ENCODE measurements around the gene SMARCC2. TPM values are rescaled to one million over a fixed set of nuclear protein-coding genes. Genes with fewer than 3 reads are reported as not detected.
A peak's percentile ranks its signal among the peaks of the same experiment; 100 is the strongest.

Gene SMARCC2
- total RNA-seq, 1 experiment from 2014 or later = 129 TPM

DNA sequence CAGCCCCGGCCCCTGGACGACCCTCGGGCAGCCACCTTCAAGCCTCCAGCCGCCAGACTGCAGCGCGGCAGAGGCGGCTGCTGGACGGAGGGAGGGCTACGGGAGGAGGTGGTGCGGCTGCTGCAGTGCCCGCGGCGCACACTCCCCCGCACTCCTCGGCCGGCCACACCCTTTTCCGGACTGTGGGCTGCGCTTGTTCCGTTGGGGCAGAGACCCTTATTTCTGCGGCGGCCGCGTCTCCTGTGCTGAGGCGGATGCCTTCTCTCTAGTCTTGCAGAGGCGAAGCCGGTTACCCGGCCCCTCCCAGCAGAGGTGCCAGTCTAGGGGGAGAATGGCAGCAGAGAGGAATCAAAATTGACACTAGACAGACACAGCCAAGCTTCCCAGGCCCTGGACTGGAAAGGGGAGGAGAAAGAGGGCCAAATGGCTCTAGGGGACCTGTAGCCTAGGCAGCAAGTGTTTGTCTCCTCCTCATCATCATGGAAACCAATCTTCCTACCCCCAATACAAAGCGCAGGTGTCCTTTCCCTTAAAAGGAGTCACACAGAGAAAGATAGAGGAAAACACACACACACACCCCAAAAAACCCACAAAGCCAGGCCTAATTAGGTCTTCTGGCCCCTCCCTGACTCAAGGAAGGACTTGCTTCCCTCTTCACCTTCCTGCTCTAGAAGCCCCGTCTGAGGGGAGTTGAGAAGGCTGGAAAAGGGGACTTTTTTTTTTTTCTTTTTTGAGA lies 59.9 kb downstream of the SMARCC2 start:
- Histone ChIP-seq H3K4me1 (ENCODE audit: control insufficient read depth, insufficient read depth, low read length) (peaks cover 29% of the 10 kb centered on the region), H3K9me3 (ENCODE audit: control insufficient read depth, insufficient read depth, low read depth, low read length) (no peaks in the 10 kb centered on the region), H3K4me3 (ENCODE audit: low read depth in 2 of 2, low read length in 2 of 2) (peak overlapping the region; percentile 93 to 96), H3K27me3 (ENCODE audit: control insufficient read depth, insufficient read depth, low read length) (no peaks in the 10 kb centered on the region), H3K27ac (ENCODE audit: low read length) (peak overlapping the region; percentile 75), H3K36me3 (ENCODE audit: control insufficient read depth, insufficient read depth, low read length) (peaks cover 17% of the 10 kb centered on the region)
- TSS peak; percentile 43 for BruUV-seq (replicated peaks)
- ChIA-PET CTCF (no interaction called here), POLR2A (interaction anchor here (0.6 kb wide), 1 partner anchor 10 kb away, joined by 5 read pairs; no protein-coding TSS in a partner anchor)
- no peak for DNase-seq (ENCODE audit: low read depth, low spot score)
- ATAC-seq = peak; percentile 47
- in situ Hi-C loops (cut with HindIII; ENCODE audit: low pct_unique_long_range_greater_than_20kb, low sequenced_read_pairs) = no loop called here
- intact Hi-C loops (cut with micrococcal nuclease; ENCODE audit: unreplicated experiment) = no loop called here
- no peak for TF ChIP-seq TCF7L2 (IDR thresholded peaks at IDR 0.05; ENCODE audit: low read depth, low read length)
- TF ChIP-seq POLR2AphosphoS5 (IDR thresholded peaks at IDR 0.05; ENCODE audit: low read depth, low read length) = peak; percentile 27; the same call in 1 of the 2 replicates
- 0 out of 2 replicates have a peak, but pooled peaks have one; percentile 31 for TF ChIP-seq SIN3A (IDR thresholded peaks at IDR 0.05; ENCODE audit: borderline replicate concordance, insufficient read depth, low read depth, low read length)
- TF ChIP-seq REST (IDR thresholded peaks at IDR 0.05; ENCODE audit: insufficient read depth in 1 of 2, low read depth in 2 of 2, low read length in 1 of 2) = no peak

DNA sequence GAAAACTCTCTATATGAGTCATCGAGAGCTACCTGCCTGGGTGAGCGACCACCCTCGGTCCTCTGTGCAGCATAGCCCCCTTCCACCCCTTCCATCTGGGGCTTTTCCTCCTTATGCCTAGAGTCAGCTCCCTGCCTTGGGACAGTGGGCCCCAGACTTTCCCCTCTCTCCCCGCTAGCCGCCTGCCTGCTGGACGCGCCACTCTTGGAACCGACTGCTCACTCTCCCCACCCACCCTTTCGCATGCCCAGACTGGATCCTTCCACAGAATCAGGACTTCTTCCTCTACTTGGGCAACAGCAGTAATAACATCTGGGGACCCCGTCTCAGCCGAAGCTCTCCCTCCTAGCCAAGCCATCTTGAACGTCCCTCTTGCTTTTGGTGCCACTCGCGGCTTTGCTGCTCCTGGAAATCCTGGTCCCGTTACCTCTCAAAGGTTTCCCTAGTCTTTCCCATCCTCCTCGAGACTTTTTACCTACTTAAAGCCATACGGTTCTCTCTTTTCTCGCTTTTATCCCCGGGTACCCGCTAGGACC lies 60.5 kb downstream of the SMARCC2 start:
- no peak for DNase-seq (ENCODE audit: low read depth, low spot score)

More for the DNA sequence above, 60.5 kb downstream of the SMARCC2 start:
- no peaks in the 10 kb centered on the region for H3K9me3 ChIP-seq (ENCODE audit: control insufficient read depth, insufficient read depth, low read depth, low read length)
- peak overlapping the region; percentile 75 for H3K27ac ChIP-seq (ENCODE audit: low read length)
- intact Hi-C loops (cut with micrococcal nuclease; ENCODE audit: unreplicated experiment) = no loop called here
- H3K36me3 ChIP-seq (ENCODE audit: control insufficient read depth, insufficient read depth, low read length) = peaks cover 11% of the 10 kb centered on the region
- no TSS peak for BruUV-seq (replicated peaks)
- in situ Hi-C loops (cut with HindIII; ENCODE audit: low pct_unique_long_range_greater_than_20kb, low sequenced_read_pairs) = no loop called here
- POLR2A ChIA-PET = interaction anchor here (0.6 to 1.3 kb wide), 3 partner anchors 10 to 93 kb away, joined by 3 to 5 read pairs (median 4); partner anchors contain the start of gene RNF41
- no peaks in the 10 kb centered on the region for H3K27me3 ChIP-seq (ENCODE audit: control insufficient read depth, insufficient read depth, low read length)
- H3K4me1 ChIP-seq (ENCODE audit: control insufficient read depth, insufficient read depth, low read length) = peaks cover 29% of the 10 kb centered on the region
- ATAC-seq = peak; percentile 18
- H3K4me3 ChIP-seq (ENCODE audit: low read depth in 2 of 2, low read length in 2 of 2) = peak overlapping the region; percentile 93 to 96
- TF ChIP-seq POLR2AphosphoS5 (IDR thresholded peaks at IDR 0.05; ENCODE audit: low read depth, low read length) (no peak), REST (IDR thresholded peaks at IDR 0.05; ENCODE audit: insufficient read depth in 1 of 2, low read depth in 2 of 2, low read length in 1 of 2) (no peak), TCF7L2 (IDR thresholded peaks at IDR 0.05; ENCODE audit: low read depth, low read length) (no peak), SIN3A (IDR thresholded peaks at IDR 0.05; ENCODE audit: borderline replicate concordance, insufficient read depth, low read depth, low read length) (no peak), CTCF (IDR thresholded peaks at IDR 0.05) (no peak)
- CTCF ChIA-PET = interaction anchor here (0.6 to 1.8 kb wide), 2 partner anchors 11 to 78 kb away, joined by 6 to 14 read pairs; partner anchors contain the start of gene ZC3H10

Data from Panc1 (cell line).